OCI-LY3 (cell line): ENCODE data around the gene ARFGAP2.

Source experiments
- CTCF ChIP-seq: fragments of 200-600, 300-600 bp; sonication (generic); IDR thresholded peaks from 2 replicates; pipeline ENCODE4 v1.5.1; 2014; ENCODE audit warnings: antibody characterized with exemption, low read length, low read depth
- EZH2phosphoT487 ChIP-seq: fragments of 200-600 bp; shearing (Covaris generic); IDR thresholded peaks from 2 replicates; pipeline ENCODE4 v1.6.1; 2018; ENCODE audit warnings: antibody characterized with exemption, mixed run types, low read depth

DNA sequence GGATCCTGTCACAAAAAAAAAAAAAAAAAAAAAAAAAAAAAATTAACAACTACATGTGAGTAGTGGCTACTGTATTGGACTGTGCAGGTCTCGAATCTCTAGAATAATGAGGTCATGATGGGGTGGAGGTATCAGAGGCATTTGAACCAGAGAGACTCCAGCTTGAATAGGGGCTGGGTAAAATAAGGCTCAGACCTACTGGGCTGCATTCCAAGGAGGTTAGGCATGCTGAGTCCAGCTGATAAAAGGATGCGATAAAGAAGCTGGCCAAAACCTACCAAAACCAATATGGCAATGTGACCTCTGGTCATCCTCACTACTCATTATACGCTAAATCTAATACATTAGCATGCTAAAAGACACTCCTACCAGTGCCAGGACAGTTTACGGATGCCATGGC lies 15.4 kb upstream of the ARFGAP2 start:
- TF ChIP-seq CTCF (no peak), EZH2phosphoT487 (no peak)
